ENCODE results near the gene FSTL5. TPM values are rescaled to one million over a fixed set of nuclear protein-coding genes. Genes with fewer than 3 reads are reported as not detected.

The FSTL5 gene
- total RNA-seq, 1 experiment from 2014 or later: not detected

- peaks cover 8% of the 10 kb centered on the region in 2 experiments; a peak in 3 of 4 replicates for H3K4me1 ChIP-seq (ENCODE audit: control insufficient read depth in 1 of 2, insufficient read depth in 2 of 2, low read length in 2 of 2)
- ChIA-PET POLR2A (no interaction called here), RAD21 (ENCODE audit: low non-redundant PET in 1 of 2, low total read pairs in 2 of 2, uncharacterized antibody in 2 of 2, unreplicated experiment in 2 of 2) (no interaction called here), CTCF (no interaction called here)
- no peaks in the 10 kb centered on the region for H3K36me3 ChIP-seq (ENCODE audit: control insufficient read depth in 1 of 2, insufficient read depth in 2 of 2, low read length in 2 of 2)
- no peaks in the 10 kb centered on the region for H4K20me1 ChIP-seq (ENCODE audit: insufficient read depth)
- TF ChIP-seq TCF7L2 (IDR thresholded peaks at IDR 0.05; ENCODE audit: borderline replicate concordance, extremely low read depth, insufficient read depth, insufficient read length): no peak
- TF ChIP-seq, protein P1, sequence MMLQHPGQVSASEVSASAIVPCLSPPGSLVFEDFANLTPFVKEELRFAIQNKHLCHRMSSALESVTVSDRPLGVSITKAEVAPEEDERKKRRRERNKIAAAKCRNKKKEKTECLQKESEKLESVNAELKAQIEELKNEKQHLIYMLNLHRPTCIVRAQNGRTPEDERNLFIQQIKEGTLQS (IDR thresholded peaks at IDR 0.05): no peak
- TF ChIP-seq EGR1 (IDR thresholded peaks at IDR 0.05; ENCODE audit: low read depth): no peak
- no TSS peak for BruUV-seq (replicated peaks)
- H2AFZ ChIP-seq (ENCODE audit: low read depth, low read length, poor library complexity, severe bottlenecking): peak overlapping the region; percentile 55
- intact Hi-C loops (cut with micrococcal nuclease): no loop called here
- no peaks in the 10 kb centered on the region for H3K9me3 ChIP-seq (ENCODE audit: control insufficient read depth in 1 of 2, insufficient read depth in 1 of 2, low read depth in 1 of 2, low read length in 2 of 2)
- H3K79me2 ChIP-seq (ENCODE audit: insufficient read depth, low read length): no peaks in the 10 kb centered on the region
- no peaks in the 10 kb centered on the region for H3K9me2 ChIP-seq (ENCODE audit: insufficient read depth)
- no peak overlapping the region for H3K4me2 ChIP-seq (ENCODE audit: low read length)
- H3K27me3 ChIP-seq (ENCODE audit: insufficient read depth, low read length): no peaks in the 10 kb centered on the region
- no peak overlapping the region for H3K27ac ChIP-seq (ENCODE audit: low read depth, low read length)
- no peak overlapping the region for H3K4me3 ChIP-seq (replicated peaks in 1 of 2; ENCODE audit: low read depth in 1 of 2, low read length in 2 of 2)
- DNase-seq (ENCODE audit: low read depth, low spot score) (no peak), ATAC-seq (no peak)
- H3K9ac ChIP-seq (ENCODE audit: low read length): no peak overlapping the region
Observed at GRCh38 chr4:161919442-161920220, 244.2 kb downstream of the FSTL5 start.

DNA sequence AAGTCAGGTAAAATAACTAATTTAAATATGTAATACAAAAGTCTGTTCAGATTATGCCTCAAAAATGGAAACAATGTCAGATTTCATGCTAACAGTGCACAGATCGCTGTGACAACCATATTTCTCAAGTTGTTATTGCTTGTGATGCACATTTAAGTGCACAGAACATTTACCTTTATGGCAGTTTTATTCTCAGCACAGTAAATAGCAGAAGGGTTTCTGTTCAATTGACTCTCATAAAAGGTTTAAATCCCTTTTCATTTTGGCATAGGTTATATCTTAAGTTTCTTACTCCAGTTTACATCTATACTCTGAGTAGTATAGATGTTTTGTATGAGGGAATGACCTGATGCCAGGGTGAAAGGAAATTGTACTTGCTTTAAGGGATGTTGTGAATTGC, 247.8 kb downstream of the FSTL5 start:
- no peaks in the 10 kb centered on the region for H3K9me2 ChIP-seq (ENCODE audit: insufficient read depth)
- ATAC-seq (no peak), DNase-seq (ENCODE audit: low read depth, low spot score) (no peak)
- H3K27me3 ChIP-seq (ENCODE audit: insufficient read depth, low read length): no peaks in the 10 kb centered on the region
- no peaks in the 10 kb centered on the region for H3K36me3 ChIP-seq (ENCODE audit: control insufficient read depth in 1 of 2, insufficient read depth in 2 of 2, low read length in 2 of 2)
- no peaks in the 10 kb centered on the region for H3K9me3 ChIP-seq (ENCODE audit: control insufficient read depth in 1 of 2, insufficient read depth in 1 of 2, low read depth in 1 of 2, low read length in 2 of 2)
- H3K4me1 ChIP-seq (ENCODE audit: control insufficient read depth in 1 of 2, insufficient read depth in 2 of 2, low read length in 2 of 2): peaks cover under 1 to 2% of the 10 kb centered on the region in 2 experiments; a peak in 3 of 4 replicates
- H3K79me2 ChIP-seq (ENCODE audit: insufficient read depth, low read length): no peaks in the 10 kb centered on the region
- TF ChIP-seq TCF7L2 (IDR thresholded peaks at IDR 0.05; ENCODE audit: borderline replicate concordance, extremely low read depth, insufficient read depth, insufficient read length): no peak
- TF ChIP-seq FOSL1 (IDR thresholded peaks at IDR 0.05; ENCODE audit: low read depth): no peak
- TF ChIP-seq MAX (IDR thresholded peaks at IDR 0.05): no peak
- no peak for TF ChIP-seq ZFX (IDR thresholded peaks at IDR 0.05)
- TF ChIP-seq, protein P1 (IDR thresholded peaks at IDR 0.05): no peak
- H3K4me3 ChIP-seq (replicated peaks in 1 of 2; ENCODE audit: low read depth in 1 of 2, low read length in 2 of 2): no peak overlapping the region
- no peak overlapping the region for H3K9ac ChIP-seq (ENCODE audit: low read length)
- H3K4me2 ChIP-seq (ENCODE audit: low read length): no peak overlapping the region
- CTCF ChIA-PET: no interaction called here
- RAD21 ChIA-PET (ENCODE audit: low non-redundant PET in 1 of 2, low total read pairs in 2 of 2, uncharacterized antibody in 2 of 2, unreplicated experiment in 2 of 2): no interaction called here
- intact Hi-C loops (cut with micrococcal nuclease): no loop called here
- no peaks in the 10 kb centered on the region for H4K20me1 ChIP-seq (ENCODE audit: insufficient read depth)
- POLR2A ChIA-PET: no interaction called here
- BruUV-seq (replicated peaks): no TSS peak
- no peak overlapping the region for H3K27ac ChIP-seq (ENCODE audit: low read depth, low read length)
- H2AFZ ChIP-seq (ENCODE audit: low read depth, low read length, poor library complexity, severe bottlenecking): peak overlapping the region; percentile 0
